Activated T-cell treated with anti-CD3 and anti-CD28 coated beads for 24 hours (primary cell): ENCODE data around the gene PRKCE.

Experiments
- DNase-seq: peaks from one replicate; pipeline ENCODE4 v3.0.0-alpha.2; 2020; ENCODE audit warnings: low read depth

PRKCE gene

DNA sequence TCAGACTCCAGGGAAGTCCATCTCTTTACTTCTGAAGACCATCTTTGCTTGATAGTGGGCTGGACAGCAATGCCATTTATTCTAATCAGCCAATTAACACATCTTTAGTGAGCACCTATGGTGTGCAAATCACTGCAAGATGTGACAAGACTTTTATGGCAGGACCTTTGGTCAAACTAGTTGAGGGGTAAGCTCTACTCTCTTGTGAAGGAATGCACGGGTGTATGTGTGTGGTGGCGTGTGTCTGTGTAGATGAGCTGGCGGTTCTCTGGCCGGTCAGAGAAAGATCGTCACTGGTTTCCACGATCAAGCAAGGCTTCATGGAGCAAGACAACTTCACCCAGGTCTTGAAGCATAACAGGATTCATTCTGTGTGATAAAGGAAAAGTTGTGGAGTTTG lies 364.6 kb downstream of the PRKCE start:
- DNase-seq: no peak

DNA sequence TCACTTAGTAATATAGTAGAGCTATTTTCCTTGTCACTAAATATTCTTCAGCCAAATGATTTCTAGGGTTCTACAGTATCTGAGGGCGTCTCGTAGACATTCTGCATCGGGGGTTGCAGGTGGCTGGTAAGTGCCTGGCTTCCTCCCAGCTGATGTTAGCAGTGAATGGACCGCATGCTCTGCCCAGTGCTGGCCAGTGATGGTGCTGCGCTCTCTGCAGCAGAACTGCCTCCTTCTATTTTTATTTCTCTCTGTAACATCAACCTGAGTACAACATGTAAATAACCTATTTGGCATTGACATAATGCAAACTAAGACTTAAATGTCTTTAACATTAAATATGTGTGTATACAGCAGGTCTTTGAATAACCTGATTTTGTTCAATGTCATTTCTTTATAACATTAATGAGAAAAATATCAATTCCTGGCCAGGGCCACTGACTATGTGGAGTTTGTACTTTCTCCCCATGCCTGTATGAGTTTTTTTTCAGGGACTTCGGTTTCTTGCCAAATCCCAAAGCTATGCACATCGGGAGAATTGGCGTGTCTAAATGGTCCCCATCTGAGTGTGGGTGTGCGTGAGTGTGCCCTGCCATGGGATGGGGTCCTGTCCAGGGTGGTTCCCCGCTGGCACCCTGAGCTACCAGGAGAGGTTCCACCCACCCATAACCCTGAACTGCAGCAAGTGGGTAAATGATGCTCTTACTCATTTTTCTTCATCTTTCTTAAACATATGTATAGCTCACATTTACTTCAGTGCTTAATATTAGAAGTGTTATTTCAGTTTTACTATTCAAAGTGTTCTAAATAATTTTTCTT lies 367.5 kb downstream of the PRKCE start:
- DNase-seq: no peak

DNA sequence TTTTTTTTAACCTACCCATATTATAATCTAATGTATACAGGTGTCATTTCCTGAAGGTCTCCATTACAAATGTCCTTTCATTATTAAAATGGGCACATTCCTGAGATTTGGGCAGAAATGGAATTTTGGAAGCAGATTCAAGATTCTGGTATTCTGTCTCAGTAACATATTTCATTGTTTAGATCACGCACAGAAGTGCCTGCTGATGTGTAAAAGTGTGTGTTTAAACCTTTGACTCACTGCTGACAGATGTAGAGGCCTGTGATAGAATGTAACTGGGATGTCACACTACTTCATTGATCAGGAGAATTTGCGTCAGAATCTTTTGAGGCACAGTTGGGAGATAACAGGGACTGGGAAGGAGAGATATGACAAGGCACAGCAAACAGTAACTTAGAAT lies 368.9 kb downstream of the PRKCE start:
- DNase-seq: no peak

DNA sequence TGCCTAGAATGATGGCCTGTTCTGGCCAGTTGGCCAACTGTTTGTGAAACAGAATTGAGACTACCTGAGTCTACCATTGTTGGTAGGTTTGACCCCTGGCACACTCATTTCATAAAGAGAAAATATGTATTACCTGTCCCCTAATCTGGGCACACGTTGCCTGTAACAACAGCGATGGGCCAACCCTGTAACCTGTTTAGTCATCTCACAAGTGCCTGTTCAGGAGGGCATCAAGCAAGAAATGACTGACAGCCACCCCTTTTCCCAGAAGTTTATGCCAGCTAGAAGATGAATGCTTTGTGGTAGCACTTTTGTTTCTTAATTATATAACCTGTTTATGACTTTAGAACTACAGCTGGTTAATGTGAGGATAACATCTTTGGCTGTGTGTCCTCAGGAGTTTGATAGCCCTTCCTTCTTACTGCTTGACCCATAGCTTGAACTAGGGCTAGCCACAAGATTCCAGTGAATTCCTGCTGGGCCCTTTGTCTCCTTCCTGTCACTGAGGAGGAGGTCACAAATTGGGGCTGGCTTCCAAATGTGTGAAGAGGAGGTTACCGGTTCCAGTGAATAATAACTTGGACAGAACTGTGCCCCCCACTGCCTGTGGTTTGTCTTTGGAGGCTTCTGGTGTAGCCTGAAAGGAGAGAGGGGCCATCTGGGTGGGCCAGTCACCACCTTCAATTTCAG lies 371.8 kb downstream of the PRKCE start:
- no peak for DNase-seq

DNA sequence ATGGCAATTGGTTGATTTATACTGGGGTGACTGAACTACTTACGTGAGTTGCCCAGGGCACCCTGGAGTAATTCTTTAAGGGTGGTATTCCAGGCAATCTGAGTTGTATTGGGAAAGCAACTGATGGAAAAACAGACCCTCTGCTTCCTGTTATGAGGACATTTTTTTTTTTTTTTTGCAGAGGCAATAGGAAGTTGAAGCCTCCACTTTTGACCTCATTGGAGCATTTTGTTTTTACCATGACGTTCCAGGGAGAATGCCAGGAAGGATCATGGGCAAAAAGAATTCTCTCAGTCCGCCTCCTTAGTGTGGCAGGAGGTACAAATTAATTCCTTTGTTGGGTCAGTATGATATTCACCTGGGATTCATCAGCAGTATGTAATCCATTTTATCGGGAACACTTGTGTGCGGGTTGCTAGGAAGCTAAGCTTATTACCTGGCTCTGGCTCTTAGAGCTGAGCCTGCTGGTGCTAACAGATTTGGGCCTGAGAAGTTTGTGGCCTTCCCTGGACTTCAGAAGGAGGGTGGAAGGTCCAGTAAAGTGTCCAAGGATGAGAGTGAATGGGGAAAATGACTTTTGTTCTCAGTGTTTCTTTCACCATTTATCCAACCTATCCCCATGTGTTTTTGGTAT lies 372.8 kb downstream of the PRKCE start:
- no peak for DNase-seq

DNA sequence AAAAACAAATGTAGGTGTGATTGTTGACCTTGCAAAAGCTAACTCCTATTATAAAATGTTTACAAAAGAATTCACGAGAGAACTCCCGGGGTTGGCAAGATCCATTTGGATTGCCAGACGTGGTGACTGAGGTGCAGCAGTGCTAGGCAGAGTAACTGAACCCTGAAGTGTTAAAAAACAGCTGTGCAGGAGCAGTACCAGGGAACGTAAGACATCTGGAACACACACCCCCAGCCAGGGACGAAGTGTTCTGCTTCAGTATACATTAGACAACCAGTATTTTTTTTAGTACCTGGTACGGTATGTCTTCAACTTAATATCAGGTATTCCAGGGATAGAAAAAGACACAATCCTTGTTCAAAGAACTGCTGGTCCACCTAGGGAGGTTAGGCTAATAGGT lies 373.6 kb downstream of the PRKCE start:
- no peak for DNase-seq

DNA sequence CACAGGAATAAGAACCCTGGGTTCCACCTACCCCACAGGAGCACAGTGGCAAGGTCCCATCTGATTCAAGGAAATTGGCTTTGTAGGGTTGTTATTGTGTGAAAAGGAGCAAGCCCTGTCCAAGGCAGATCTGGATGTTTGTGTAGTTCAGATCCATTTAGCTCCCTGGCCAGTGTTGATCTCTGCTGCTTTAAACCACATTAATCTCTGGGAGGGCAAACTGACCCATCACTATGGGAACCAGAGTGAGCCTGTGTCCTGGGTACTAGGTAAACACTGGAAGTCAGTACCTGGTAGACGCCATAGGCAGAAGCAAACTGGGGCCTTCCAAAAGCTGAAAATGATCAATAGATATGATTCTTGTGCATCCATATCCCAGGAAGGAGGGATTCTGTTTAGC lies 374.2 kb downstream of the PRKCE start:
- no peak for DNase-seq

DNA sequence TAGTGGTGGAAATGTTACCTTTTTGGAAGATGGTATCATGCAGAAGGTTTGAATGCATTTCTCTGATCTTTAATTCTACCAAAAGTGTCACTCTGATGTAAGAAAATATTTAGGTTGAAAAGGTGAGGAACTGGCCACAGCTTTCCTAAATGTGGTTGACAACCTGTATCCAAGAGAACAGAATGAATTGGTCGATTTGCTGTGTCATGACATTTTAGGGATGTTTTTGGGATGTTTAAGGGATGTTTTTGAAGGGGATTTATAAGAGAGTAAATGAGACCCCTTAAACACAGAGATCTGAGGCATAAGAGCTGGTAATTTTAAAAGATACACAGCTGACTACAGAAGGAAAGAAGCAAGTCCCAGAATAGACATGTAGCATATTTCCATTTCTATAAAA lies 375.0 kb downstream of the PRKCE start:
- no peak for DNase-seq

DNA sequence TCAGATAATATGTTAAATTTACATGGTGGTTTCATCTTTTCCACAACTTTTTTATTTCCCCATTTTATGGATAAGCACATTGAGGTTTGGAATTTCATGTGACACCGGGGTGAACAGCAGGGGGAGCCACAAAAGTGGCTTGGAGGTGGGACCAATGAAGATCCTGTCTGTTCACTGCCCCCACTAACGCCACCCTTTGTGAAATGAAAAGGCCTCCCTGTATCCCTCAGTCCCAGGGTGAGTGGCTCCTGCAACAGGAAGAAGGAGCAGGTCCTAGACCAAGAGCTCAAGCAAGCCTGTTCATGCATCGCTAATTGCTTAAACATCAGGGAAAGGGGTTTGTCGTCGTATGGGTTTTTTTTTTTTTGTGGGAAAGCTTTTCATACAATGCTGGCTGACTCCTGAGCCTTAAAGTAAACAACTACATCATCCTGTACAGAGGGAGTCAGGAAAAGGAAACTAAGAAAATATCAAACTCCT lies 377.9 kb downstream of the PRKCE start:
- no peak for DNase-seq

DNA sequence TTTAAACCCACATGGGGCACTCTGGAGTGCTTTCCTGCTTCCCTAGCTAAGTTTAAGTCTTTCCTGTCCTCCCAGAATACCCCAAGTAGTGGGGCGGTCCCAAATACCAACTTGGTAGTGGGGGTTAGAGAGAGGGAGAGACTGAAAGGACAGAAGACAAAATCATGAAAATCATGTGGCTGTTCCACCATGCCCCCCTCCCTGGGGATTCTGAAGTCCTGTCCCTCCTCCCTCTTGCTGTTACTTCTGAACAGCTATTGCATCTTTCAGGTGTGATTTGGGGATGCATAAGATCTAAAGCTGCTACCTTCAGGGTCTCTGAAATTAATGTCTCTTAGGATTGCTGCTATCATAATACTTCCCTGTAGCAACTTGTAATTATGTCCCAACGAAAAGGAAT lies 378.9 kb downstream of the PRKCE start:
- no peak for DNase-seq

DNA sequence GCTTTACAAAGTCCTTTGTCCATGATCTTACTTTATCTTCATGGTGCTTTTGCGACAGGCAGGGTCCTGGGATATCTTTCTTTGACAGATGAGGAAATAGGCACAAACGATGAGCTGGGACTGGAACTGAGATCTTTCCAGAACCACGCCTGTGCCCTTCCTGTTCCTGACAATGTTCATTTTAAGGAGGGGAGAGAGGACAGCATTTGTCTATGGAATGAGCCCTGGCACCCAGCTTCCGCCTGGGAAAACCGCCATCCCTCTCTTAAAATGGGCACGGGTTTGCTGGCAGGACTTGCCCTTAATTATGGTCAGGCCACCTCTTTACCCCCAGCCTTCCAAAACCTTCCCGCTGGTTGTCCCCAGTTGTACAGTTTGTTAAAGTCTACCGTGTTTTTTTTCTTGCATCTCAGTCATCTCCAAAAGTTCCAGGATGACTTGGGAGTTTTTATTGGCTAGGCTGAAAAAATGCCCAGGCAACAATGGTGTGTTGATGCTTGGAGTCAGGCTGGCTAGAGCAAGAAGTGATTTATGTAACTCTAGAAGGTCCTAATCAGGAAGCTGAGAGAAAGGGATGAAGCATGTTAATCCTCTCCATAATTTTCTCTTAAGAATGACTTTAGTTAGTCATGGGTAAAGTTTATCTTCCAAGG lies 380.8 kb downstream of the PRKCE start:
- DNase-seq: no peak

DNA sequence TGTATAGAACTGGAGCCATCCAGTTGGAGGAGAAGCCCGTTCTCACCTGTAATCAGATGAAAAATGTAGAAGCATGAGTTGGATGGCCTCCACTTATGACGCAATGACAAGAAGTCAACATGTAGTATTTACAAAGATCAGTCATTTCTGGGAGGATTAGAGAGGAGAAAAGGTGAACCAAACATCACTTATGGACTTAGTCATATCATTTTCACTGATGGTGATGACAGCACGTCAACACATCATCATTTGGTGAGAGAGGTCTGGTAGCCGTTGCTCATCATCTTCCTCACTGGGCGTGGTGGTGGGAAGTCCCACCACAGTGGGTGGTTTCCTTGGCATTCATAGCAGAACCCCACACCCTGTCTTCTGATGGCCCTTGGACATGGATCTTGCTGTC lies 381.5 kb downstream of the PRKCE start:
- DNase-seq: no peak

DNA sequence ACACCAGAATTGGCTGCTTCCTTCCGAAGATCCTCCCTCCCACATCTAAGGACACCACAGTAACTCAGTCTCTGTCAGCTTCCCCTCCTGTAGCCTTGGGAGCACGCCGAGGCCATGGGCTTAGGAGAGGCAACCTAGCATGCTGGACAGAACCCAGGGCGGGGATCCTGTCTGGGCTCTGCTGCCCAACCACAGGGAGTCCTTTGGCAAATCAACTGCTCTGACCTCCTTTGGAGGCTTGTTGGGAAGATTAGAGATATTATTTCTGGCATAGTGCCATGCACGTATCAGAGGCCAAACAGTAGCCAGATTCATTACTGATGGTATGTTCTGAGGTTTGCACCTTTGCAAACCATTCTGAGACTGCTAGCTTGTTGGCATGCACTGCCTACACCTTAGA lies 383.1 kb downstream of the PRKCE start:
- DNase-seq: no peak

DNA sequence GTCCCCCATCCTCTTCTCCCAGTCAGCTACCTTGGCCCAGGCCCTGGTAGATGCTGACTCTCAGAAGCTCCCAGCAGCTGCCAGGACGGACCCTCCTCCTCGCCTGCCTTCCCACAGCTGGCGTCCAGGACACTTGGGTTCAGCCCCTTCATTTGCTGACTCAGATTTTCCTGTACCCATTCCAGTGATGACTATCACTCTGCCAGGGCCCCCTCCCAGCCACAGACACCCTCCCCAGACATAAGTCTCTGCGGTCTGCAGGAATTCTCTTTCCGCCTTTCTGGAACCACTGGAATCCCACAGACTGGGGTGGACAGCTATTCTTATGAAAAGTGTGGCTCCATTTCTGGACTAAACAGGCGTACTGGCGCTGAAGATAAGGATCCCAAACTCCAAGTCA lies 385.5 kb downstream of the PRKCE start:
- no peak for DNase-seq

DNA sequence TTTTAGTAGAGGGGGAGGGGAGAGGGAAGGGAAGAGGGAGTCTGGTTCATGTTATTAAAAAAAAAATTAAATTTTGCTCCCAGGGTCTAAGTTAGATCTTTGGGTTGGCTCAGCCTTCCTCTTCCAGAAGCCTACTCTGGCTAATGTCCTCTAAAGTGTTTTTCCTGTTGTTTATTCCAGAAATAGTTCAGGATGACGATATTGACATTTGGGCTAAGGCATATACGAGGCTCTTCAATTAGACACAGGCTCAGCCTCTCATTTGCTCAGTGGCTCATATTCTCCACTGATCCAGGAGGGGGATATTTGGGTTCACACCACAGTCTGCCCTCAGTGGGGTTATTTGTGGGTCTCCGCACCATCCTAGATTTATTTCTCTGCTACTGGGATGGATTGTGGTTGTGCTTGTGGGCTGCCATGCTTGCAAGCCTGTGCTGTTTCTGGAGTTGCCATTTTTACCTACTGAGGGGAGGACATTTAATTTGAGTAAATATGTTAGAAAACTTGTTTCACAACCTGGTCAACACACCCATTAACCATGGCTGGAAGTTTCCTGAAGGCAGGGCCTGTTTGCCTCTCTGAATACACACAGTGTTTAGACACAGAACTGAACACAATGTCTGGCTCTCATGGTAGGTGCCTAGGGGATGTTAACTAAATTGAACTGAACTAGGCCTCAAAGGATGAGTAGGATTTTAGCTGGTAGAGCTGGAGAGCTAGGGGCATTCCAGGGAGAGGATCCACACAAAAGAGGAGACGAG lies 388.2 kb downstream of the PRKCE start:
- no peak for DNase-seq

DNA sequence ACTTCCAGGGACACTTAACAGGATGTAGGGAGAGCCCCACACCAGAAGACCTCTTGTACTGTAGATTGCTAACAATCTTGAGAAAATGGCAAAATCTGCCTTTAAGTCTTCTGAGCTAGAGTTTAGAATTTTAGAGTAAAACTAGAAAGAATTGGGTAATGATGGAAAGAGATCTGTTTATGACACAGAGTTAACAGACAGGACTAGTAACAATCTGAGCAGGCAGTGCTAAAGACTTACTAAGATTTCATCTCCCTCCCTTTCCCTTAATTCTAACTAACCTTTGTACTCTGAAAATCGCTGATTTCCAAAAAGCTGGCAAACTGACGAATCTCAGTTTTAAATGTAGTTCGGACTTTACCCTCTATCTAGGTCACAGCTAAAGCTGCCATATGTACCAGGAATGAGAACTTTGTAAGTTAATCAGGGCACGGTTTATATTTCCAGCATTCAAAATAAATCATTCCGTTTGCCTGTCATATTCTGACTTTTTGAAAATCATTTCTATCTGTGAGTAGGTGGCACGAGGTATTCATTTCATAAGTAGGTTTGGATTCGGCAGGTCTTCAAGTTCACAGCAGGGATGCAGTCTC lies 389.2 kb downstream of the PRKCE start:
- DNase-seq: no peak

DNA sequence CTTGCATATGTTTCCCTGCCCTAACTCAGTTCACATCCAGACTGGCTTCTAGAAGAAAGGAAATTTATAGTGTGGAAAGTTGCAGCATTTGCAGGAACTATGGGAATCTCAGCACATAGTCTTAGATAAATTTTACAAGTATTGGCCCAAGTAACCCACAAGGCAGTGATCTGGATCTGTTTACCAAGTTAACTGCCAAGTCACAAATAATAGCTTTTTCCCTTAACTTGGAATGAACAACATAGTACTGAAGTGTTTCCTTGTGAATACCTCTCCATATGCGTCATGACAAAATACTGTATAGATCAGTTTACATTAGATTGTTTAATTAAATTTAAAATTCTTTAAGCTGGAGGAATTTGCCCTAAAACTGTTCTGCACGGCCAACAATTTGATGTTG lies 390.0 kb downstream of the PRKCE start:
- no peak for DNase-seq

DNA sequence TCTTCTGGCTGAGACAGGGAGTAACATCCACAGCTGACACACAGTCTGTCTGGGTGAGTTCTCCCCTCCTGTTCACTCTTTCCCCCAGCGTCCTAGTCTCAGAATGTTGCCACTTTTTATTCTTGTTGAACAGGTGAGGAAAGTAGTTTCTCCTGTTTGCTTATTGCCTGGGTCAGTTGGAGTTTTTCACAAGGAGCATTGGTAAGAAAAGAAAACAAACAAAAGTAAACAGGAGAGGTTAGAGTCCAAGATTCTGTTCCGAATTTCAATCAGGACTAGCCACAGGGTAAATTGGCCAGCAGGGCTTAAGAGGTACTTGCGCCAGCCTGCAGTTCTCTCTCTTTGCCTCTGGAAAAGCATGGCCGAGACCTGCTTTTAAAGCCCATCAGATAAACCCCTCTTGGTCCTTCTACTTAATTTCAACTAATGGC lies 390.7 kb downstream of the PRKCE start:
- no peak for DNase-seq

DNA sequence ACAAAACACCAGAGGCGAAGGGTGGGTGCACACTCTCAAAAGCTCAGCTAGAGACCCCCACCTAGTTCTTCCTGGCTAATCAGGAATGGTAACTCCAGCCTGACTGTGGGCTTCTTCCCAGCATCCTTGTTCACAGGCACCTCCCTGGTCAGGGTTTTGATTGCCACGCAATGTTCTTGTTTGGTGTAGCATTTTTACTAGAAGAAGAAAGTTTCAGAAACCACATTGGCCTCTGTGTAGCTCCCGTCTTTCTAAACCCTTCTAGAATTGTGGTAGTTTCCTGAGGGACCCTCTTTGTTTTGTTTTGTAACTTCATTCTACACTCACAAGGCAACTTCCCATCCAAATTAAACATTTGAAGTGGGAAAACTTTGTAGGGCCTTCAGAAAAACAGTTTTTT lies 391.2 kb downstream of the PRKCE start:
- no peak for DNase-seq

DNA sequence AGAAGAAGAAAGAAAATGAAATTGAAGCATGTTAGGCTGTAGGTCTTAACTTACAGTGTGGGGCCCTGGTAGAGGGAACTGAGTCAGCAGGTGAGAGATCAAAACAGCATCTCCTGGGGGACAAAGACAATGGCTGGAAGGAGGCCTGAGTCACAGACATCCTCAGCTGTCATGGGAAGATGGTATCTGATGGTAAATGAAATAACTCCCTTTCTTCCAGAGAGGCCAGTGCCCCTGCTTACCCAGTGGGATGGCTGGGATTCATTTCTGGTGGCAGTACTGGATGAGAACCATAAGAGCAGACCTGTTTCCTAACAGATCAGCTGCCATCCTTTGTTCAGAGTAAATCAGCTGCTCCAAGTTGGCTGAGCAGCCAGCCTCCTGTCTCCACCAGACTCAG lies 394.4 kb downstream of the PRKCE start:
- DNase-seq: no peak

DNA sequence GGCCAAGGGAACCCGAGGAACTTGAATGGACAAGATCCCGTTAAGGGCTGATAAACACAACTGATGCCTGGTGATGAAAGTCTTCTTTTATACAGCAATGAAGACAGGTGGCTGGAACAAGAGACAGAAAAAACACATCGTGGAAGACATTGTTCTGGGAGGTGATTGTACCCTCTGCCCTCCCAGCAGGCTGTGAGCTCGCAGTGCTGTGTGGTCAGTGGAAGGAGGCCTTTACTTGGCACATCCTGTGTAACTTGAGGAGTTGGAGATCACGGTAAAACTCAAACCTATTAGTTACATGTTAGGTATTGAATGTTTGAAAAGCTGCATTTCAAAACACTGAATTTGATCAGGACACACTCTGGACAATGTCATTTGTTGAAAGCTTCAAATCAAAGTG lies 395.8 kb downstream of the PRKCE start:
- DNase-seq: no peak

DNA sequence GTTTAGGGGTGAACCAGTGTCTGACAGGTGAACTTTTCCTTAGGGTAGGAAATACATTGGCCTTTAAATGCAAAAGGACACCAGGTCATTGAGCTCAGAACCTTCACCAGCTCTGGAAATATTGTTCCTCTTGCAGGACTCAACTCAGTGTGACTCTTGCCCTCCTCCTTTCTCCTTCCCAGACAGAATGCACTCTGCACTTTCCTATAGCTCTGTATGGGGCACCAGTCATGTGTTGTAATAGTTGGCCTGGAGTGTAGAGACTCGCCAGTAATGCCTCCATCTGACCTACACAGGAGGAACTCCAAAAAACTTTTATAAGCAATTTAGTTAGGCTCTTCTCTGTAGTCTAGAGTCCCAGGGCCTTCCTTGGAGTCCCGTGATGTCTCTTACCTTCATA lies 397.2 kb downstream of the PRKCE start:
- DNase-seq: no peak
